ENCODE results near the gene PRTFDC1.

DNA sequence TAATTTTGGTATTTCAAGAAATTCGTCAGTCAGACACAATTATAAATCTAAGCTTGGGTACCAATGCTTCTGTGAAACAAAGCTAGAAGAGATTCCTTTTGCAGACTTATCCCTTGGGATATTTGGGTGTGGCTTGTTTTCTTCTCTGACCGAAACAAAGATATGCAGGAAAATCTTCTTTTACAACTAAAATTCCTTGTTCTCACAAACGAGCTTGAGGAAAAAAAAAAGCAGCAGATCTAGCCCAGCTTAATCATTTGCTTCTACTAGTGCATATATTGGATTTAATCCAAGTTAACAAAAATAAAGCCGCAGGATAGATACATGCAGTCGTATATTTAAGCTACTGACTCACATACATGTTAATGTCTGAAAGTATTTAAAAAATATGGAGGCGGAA is 104.2 kb downstream of the PRTFDC1 start:
- TF ChIP-seq, protein P1, sequence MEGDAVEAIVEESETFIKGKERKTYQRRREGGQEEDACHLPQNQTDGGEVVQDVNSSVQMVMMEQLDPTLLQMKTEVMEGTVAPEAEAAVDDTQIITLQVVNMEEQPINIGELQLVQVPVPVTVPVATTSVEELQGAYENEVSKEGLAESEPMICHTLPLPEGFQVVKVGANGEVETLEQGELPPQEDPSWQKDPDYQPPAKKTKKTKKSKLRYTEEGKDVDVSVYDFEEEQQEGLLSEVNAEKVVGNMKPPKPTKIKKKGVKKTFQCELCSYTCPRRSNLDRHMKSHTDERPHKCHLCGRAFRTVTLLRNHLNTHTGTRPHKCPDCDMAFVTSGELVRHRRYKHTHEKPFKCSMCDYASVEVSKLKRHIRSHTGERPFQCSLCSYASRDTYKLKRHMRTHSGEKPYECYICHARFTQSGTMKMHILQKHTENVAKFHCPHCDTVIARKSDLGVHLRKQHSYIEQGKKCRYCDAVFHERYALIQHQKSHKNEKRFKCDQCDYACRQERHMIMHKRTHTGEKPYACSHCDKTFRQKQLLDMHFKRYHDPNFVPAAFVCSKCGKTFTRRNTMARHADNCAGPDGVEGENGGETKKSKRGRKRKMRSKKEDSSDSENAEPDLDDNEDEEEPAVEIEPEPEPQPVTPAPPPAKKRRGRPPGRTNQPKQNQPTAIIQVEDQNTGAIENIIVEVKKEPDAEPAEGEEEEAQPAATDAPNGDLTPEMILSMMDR (IDR thresholded peaks at IDR 0.05), result no peak
- TF ChIP-seq POLR2AphosphoS5 (IDR thresholded peaks at IDR 0.05) (no peak), POLR2A (IDR thresholded peaks at IDR 0.05; ENCODE audit: low read depth) (no peak)

All from esophagus muscularis mucosa (tissue), 3 donors.